Panc1 (cell line): ENCODE results near the gene GMCL2. TPM values are rescaled to one million over a fixed set of nuclear protein-coding genes. Genes with fewer than 3 reads are reported as not detected.

Source experiments
- ATAC-seq: fragments of 200-7000 bp; cut with Tn5 transposase; 2 replicates; pipeline ENCODE4 v1.9.1; 2020; ENCODE audit warnings: mild to moderate bottlenecking, moderate library complexity
- BruUV-seq: library from RNA; stranded (reverse); fragments of 400-500 nt; replicated peaks from 2 replicates; lab custom pipeline; 2021; lab: Mats Ljungman, UMichigan
- CTCF ChIA-PET: fragments of 300-600 bp; sonication (Branson Sonifier 250); formaldehyde crosslinking; loops from one replicate; lab custom pipeline; 2022; ENCODE audit warnings: antibody characterized with exemption; lab: Charles Lee
- POLR2A ChIA-PET: fragments of 300-600 bp; sonication (Branson Sonifier 250); formaldehyde crosslinking; loops from one replicate; lab custom pipeline; 2022; ENCODE audit warnings: antibody characterized with exemption; lab: Charles Lee
- DNase-seq: peaks from one replicate; pipeline ENCODE4 v3.0.0-alpha.2; 2010; ENCODE audit warnings: low read depth, low spot score
- H3K27ac ChIP-seq: 2 replicates; pipeline ENCODE4 v1.5.1; 2011; ENCODE audit warnings: mild to moderate bottlenecking, low read length, inconsistent platforms
- H3K27me3 ChIP-seq: fragments of 200-500 bp; sonication (Bioruptor generic); 2 replicates; pipeline ENCODE4 v1.6.0; 2014; ENCODE audit warnings: low read length, inconsistent platforms; ENCODE audit not compliant: control insufficient read depth, insufficient read depth
- H3K36me3 ChIP-seq: fragments of 200-500 bp; sonication (Bioruptor generic); 2 replicates; pipeline ENCODE4 v1.5.1; 2014; ENCODE audit warnings: inconsistent platforms, mild to moderate bottlenecking, low read length, moderate library complexity; ENCODE audit not compliant: control insufficient read depth, insufficient read depth
- H3K4me1 ChIP-seq: 2 replicates; pipeline ENCODE4 v1.5.1; 2011; ENCODE audit warnings: inconsistent platforms, mild to moderate bottlenecking, low read length, moderate library complexity; ENCODE audit not compliant: control insufficient read depth, insufficient read depth
- H3K4me3 ChIP-seq, 2 experiments: 2 replicates each; pipeline ENCODE4 v1.5.1; 2011 to 2012; ENCODE audit warnings: low read depth in 2 of 2, low read length in 2 of 2, mild to moderate bottlenecking in 2 of 2, inconsistent platforms in 1 of 2, moderate library complexity in 1 of 2
- H3K9me3 ChIP-seq: fragments of 200-500 bp; sonication (Bioruptor generic); 2 replicates; pipeline ENCODE4 v1.5.1; 2014; ENCODE audit warnings: low read depth, mild to moderate bottlenecking, inconsistent platforms, low read length, moderate library complexity; ENCODE audit not compliant: control insufficient read depth, insufficient read depth
- POLR2AphosphoS5 ChIP-seq: IDR thresholded peaks from 2 replicates; pipeline ENCODE4 v1.6.1; 2012; ENCODE audit warnings: mild to moderate bottlenecking, low read depth, low read length, moderate library complexity
- SIN3A ChIP-seq: IDR thresholded peaks from 2 replicates; pipeline ENCODE4 v1.6.1; 2012; ENCODE audit warnings: low read depth, mild to moderate bottlenecking, low read length, moderate library complexity, borderline replicate concordance; ENCODE audit not compliant: insufficient read depth
- TCF7L2 ChIP-seq: IDR thresholded peaks from 2 replicates; pipeline ENCODE4 v1.6.1; 2011; ENCODE audit warnings: mild to moderate bottlenecking, low read depth, low read length, inconsistent platforms
- in situ Hi-C: cut with HindIII; loops from 2 replicates; pipeline ENCODE4 v1.10.0; 2016; ENCODE audit warnings: low sequenced_read_pairs, low pct_unique_long_range_greater_than_20kb
- intact Hi-C: fragments of 100-400 bp; cut with micrococcal nuclease; formaldehyde crosslinking; loops from one replicate; pipeline ENCODE4 v1.10.0; 2022; ENCODE audit not compliant: unreplicated experiment
- total RNA-seq: library from RNA; stranded (reverse); gene quantifications from one replicate; pipeline ENCODE4 v1.2.1, GENCODE V29; 2021; ENCODE audit not compliant: unreplicated experiment
- TF ChIP-seq, protein P1 (sequence below), 2 experiments: IDR thresholded peaks; 2 replicates each; pipeline ENCODE4 v1.6.1; 2011 to 2012; ENCODE audit warnings: low read depth in 2 of 2, control low read depth in 1 of 2, low read length in 1 of 2, mild to moderate bottlenecking in 1 of 2, moderate library complexity in 1 of 2; ENCODE audit not compliant: insufficient read depth in 1 of 2
- TF ChIP-seq, protein P2 (sequence below): fragments of 450-650 bp; IDR thresholded peaks from 2 replicates; pipeline ENCODE4 v1.5.1; 2017; ENCODE audit warnings: mild to moderate bottlenecking

The GMCL2 gene
- total RNA-seq, 1 experiment from 2014 or later = not detected

DNA sequence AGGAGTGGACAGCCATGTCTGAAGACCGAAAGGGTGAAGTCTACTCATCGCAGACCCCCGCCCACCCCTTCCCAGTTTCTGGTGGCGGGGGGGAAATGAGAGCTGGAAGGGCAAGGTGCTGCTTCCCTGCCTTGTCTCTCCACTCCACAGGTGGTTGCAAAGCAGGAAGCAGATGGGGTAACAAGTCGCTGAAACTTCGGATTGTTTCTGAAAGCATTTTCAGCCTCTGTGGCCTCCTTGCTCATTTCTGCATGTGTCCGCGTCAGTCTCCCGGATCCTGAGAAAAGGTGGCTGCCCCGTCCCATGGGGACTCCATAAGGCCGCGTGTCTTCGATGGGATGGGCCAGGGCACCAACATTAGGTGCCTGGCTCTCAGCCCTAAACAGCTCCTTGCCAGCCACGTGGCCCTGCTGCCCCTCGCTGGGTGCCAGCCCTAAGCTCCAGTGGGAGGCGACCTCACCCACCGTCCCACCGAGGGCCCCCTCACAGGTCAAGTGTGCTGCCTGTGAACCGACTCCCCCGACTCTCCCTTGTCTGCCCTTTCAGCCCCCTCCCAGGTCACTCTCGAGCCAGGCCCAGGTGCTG, 44.5 kb upstream of the GMCL2 start:
- H3K27me3 ChIP-seq = no peaks in the 10 kb centered on the region
- DNase-seq (no peak), ATAC-seq (no peak; the same call in 1 of the 2 replicates)
- CTCF ChIA-PET = interaction anchor here (0.7 kb wide), 1 partner anchor 253 kb away, joined by 4 read pairs; no protein-coding TSS in a partner anchor
- TF ChIP-seq TCF7L2 (no peak), SIN3A (no peak), POLR2AphosphoS5 (no peak)
- TF ChIP-seq, protein P1, sequence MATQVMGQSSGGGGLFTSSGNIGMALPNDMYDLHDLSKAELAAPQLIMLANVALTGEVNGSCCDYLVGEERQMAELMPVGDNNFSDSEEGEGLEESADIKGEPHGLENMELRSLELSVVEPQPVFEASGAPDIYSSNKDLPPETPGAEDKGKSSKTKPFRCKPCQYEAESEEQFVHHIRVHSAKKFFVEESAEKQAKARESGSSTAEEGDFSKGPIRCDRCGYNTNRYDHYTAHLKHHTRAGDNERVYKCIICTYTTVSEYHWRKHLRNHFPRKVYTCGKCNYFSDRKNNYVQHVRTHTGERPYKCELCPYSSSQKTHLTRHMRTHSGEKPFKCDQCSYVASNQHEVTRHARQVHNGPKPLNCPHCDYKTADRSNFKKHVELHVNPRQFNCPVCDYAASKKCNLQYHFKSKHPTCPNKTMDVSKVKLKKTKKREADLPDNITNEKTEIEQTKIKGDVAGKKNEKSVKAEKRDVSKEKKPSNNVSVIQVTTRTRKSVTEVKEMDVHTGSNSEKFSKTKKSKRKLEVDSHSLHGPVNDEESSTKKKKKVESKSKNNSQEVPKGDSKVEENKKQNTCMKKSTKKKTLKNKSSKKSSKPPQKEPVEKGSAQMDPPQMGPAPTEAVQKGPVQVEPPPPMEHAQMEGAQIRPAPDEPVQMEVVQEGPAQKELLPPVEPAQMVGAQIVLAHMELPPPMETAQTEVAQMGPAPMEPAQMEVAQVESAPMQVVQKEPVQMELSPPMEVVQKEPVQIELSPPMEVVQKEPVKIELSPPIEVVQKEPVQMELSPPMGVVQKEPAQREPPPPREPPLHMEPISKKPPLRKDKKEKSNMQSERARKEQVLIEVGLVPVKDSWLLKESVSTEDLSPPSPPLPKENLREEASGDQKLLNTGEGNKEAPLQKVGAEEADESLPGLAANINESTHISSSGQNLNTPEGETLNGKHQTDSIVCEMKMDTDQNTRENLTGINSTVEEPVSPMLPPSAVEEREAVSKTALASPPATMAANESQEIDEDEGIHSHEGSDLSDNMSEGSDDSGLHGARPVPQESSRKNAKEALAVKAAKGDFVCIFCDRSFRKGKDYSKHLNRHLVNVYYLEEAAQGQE (IDR thresholded peaks at IDR 0.05; ENCODE audit: insufficient read depth in 1 of 2, low read depth in 2 of 2, low read length in 1 of 2) = no peak
- TF ChIP-seq, protein P2, sequence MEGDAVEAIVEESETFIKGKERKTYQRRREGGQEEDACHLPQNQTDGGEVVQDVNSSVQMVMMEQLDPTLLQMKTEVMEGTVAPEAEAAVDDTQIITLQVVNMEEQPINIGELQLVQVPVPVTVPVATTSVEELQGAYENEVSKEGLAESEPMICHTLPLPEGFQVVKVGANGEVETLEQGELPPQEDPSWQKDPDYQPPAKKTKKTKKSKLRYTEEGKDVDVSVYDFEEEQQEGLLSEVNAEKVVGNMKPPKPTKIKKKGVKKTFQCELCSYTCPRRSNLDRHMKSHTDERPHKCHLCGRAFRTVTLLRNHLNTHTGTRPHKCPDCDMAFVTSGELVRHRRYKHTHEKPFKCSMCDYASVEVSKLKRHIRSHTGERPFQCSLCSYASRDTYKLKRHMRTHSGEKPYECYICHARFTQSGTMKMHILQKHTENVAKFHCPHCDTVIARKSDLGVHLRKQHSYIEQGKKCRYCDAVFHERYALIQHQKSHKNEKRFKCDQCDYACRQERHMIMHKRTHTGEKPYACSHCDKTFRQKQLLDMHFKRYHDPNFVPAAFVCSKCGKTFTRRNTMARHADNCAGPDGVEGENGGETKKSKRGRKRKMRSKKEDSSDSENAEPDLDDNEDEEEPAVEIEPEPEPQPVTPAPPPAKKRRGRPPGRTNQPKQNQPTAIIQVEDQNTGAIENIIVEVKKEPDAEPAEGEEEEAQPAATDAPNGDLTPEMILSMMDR = no peak
- peak overlapping the region; percentile 89 for H3K27ac ChIP-seq
- no peaks in the 10 kb centered on the region for H3K9me3 ChIP-seq
- no TSS peak for BruUV-seq
- peak overlapping the region; percentile 78 to 86 for H3K4me3 ChIP-seq
- H3K4me1 ChIP-seq = peaks cover 21% of the 10 kb centered on the region
- H3K36me3 ChIP-seq = peaks cover 2% of the 10 kb centered on the region; the same call in 1 of the 2 replicates
- in situ Hi-C loops = no loop called here
- POLR2A ChIA-PET = interaction anchor here (1.2 kb wide), 1 partner anchor 16 kb away, joined by 3 read pairs; no protein-coding TSS in a partner anchor
- intact Hi-C loops = no loop called here

DNA sequence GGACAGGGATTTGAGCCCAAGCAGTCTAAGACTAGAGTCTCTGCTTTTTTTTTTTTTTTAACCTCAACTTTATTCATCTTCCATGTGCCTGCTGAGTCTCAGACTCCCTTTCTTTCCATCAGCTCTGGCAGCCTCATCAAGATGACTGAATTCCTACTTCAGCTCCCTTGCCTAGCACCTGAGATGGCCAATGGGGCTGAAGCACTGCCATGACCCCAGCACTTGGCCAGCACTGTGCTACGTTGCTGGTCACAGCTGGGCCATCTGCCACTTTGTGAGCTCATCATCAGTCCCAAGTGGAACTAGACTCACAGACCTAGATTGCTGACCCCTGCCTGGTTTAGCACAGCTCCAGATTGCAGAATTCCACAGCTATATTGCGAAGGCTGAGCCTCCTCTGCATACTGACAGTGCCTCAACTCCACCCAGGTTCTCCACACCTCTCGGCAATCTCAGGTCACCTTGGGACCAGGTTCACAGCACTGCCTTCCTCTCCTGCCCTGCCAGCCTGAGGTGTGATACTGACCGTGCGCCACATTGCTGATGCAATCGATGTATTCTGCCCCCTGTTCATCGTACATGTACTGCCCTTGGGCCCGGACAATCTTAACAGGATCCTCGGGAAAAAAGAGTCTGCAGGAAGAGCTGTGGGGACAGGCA, 43.8 kb upstream of the GMCL2 start:
- Histone ChIP-seq H3K9me3 (no peaks in the 10 kb centered on the region), H3K4me1 (peaks cover 21% of the 10 kb centered on the region), H3K27ac (peak overlapping the region; percentile 89), H3K27me3 (no peaks in the 10 kb centered on the region), H3K36me3 (peaks cover 2% of the 10 kb centered on the region; the same call in 1 of the 2 replicates), H3K4me3 (peak overlapping the region; percentile 78 to 86)
- no peak for TF ChIP-seq POLR2AphosphoS5
- TF ChIP-seq, protein P1 (IDR thresholded peaks at IDR 0.05; ENCODE audit: insufficient read depth in 1 of 2, low read depth in 2 of 2, low read length in 1 of 2) = no peak
- TF ChIP-seq, protein P2 = no peak
- no peak for TF ChIP-seq TCF7L2
- no peak for TF ChIP-seq SIN3A
- no peak for DNase-seq
- in situ Hi-C loops (no loop called here), intact Hi-C loops (no loop called here)
- ChIA-PET POLR2A (interaction anchor here (0.7 to 1.2 kb wide), 2 partner anchors 15 to 20 kb away, joined by 3 to 9 read pairs; no protein-coding TSS in a partner anchor), CTCF (interaction anchor here (0.7 kb wide), 1 partner anchor 19 kb away, joined by 6 read pairs; no protein-coding TSS in a partner anchor)
- ATAC-seq = no peak
- BruUV-seq = TSS peak; percentile 56
